ENCODE measurements around the gene MYADM. TPM values are rescaled to one million over a fixed set of nuclear protein-coding genes. Genes with fewer than 3 reads are reported as not detected.
A peak's percentile ranks its signal among the peaks of the same experiment; 100 is the strongest.
"Not testable (repeated sequence)": the region's sequence is repeated elsewhere in the genome, so short reads cannot be mapped to it uniquely, and the experiment has no call there.

The MYADM gene
- total and polyA plus RNA-seq, 4 donors: 18.2 to 80.3 (median 36.6) TPM

DNA sequence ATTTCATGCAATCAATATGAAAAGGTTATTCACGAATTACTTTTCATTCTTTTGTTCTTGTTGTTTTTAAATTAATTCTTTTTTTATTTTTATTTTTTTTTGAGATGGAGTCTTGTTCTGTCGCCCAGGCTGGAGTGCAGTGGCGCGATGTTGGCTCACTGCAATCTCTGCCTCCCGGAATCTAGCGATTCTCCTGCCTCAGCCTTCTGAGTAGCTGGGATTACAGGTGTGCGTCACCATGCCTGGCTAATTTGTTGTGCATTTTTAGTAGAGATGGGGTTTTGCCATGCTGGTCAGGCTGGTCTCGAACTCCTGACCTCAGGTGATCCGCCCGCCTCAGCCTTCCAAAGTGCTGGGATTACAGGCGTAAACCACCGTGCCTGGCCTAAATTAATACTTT is 27.4 kb upstream of the MYADM start:
- H3K27ac ChIP-seq (ENCODE audit: low read depth, low read length); H3K27me3 ChIP-seq (ENCODE audit: control insufficient read depth, insufficient read depth, low read length); H3K4me3 ChIP-seq (ENCODE audit: low read depth, low read length); DNase-seq (ENCODE audit: low read depth in 4 of 6, low spot score in 6 of 6); H3K4me1 ChIP-seq (ENCODE audit: control insufficient read depth, insufficient read depth, low read length); H3K9me3 ChIP-seq (ENCODE audit: control insufficient read depth, insufficient read depth, low read length); H3K36me3 ChIP-seq (ENCODE audit: control insufficient read depth, insufficient read depth, low read length): not testable (repeated sequence)
- WGBS (ENCODE audit: insufficient coverage): 100% methylated on average over 1 of the region's 12 CpGs

DNA sequence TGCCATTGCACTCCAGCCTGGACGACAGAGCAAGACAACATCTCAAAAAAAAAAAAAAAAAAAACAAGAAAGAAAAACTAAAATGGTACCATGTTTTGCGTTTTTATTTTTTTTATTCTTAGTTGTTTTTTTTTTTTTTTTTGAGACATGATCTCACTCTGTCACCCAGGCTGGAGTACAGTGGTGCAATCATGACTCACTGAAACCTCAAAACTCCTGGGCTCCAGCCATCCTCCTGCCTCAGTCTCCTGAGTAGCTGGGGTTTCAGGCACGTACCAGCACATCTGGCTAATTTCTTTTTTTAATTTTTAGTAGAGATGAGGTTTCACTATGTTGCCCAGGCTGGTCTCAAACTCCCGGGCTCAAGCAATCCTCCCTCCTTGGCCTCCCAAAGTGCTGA is 26.8 kb upstream of the MYADM start:
- not testable (repeated sequence) for DNase-seq (ENCODE audit: low read depth in 4 of 6, low spot score in 6 of 6); H3K9me3 ChIP-seq (ENCODE audit: control insufficient read depth, insufficient read depth, low read length); H3K4me1 ChIP-seq (ENCODE audit: control insufficient read depth, insufficient read depth, low read length); H3K27me3 ChIP-seq (ENCODE audit: control insufficient read depth, insufficient read depth, low read length); H3K36me3 ChIP-seq (ENCODE audit: control insufficient read depth, insufficient read depth, low read length); H3K4me3 ChIP-seq (ENCODE audit: low read depth, low read length); H3K27ac ChIP-seq (ENCODE audit: low read depth, low read length)
- 100% methylated on average over 1 of the region's 4 CpGs for WGBS (ENCODE audit: insufficient coverage)

DNA sequence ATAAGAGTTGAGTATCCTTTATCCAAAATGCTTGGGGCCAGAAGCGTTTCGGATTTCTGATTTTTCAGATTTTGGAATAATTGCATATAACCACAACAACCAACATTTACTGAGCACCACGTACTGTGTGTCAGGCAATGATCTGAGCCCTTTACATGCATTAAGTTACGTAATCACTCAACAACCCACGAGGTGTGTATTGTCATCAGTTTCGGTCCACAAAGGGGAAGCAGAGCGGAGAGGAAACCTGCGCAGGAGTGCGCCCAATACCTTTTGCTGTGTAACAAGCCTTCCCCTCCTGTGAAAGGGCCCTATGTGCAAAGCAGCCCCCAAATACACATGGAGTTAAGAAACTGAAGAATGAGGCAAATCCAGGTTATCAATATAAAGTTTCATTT is 22.8 kb upstream of the MYADM start:
- no peaks in the 10 kb centered on the region for H3K9me3 ChIP-seq (ENCODE audit: control insufficient read depth, insufficient read depth, low read length)
- H3K27me3 ChIP-seq (ENCODE audit: control insufficient read depth, insufficient read depth, low read length): no peaks in the 10 kb centered on the region
- no peak for DNase-seq (ENCODE audit: low read depth in 4 of 6, low spot score in 6 of 6)
- H3K27ac ChIP-seq (ENCODE audit: low read depth, low read length): no peak overlapping the region
- H3K4me3 ChIP-seq (ENCODE audit: low read depth, low read length): no peak overlapping the region
- H3K4me1 ChIP-seq (ENCODE audit: control insufficient read depth, insufficient read depth, low read length): no peaks in the 10 kb centered on the region
- WGBS (ENCODE audit: insufficient coverage): 91% methylated on average over 7 of the region's 9 CpGs
- no peaks in the 10 kb centered on the region for H3K36me3 ChIP-seq (ENCODE audit: control insufficient read depth, insufficient read depth, low read length)

DNA sequence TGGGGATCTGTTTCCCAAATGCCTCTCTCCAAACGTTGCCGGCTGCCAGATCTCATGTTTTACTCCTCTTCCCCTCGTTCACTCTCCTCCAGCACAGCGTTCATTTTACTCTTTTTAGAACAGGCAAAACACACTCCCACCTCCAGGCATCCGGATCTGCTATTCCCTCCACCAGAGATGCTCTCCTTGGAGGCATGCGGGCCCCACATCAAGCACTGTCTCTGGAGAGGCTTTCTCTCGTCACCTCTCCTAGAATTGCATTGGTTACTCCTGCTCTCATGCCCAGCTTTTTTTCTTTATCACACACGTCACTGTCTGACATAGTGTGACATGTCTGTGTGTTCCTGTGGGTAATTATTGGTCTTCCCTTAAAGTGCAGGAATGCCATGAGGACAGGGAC is 20.1 kb upstream of the MYADM start:
- no peak overlapping the region for H3K27ac ChIP-seq (ENCODE audit: low read depth, low read length)

DNA sequence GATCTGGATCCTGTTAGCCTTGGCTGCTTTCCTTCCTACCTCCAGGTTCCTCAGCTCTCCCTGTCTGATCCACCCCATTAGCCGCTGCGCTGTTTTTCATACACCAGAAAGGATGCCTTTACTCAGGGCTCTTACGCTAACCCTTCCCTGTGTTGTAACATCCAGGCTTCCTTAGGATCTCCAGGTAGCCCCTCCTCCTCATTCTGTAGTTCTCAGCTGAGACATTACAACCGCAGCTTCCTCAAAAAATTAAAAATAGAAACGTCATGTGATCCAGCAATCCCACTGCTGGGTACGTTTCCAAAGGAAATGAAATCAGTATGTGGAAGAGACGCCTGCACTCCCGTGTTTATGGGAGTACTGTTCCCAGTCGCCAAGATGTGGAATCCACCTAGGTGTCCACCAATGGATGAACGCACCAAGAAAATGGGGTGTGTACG is 18.4 kb upstream of the MYADM start:
- peak in 1 of 6 donors; percentile 42 for DNase-seq (ENCODE audit: low read depth in 4 of 6, low spot score in 6 of 6)
- peaks cover 16% of the 10 kb centered on the region for H3K4me1 ChIP-seq (ENCODE audit: control insufficient read depth, insufficient read depth, low read length)
- H3K36me3 ChIP-seq (ENCODE audit: control insufficient read depth, insufficient read depth, low read length): no peaks in the 10 kb centered on the region
- H3K27ac ChIP-seq (ENCODE audit: low read depth, low read length): no peak overlapping the region
- 85% methylated on average over 10 of the region's 11 CpGs for WGBS (ENCODE audit: insufficient coverage)
- H3K9me3 ChIP-seq (ENCODE audit: control insufficient read depth, insufficient read depth, low read length): no peaks in the 10 kb centered on the region
- H3K27me3 ChIP-seq (ENCODE audit: control insufficient read depth, insufficient read depth, low read length): no peaks in the 10 kb centered on the region
- H3K4me3 ChIP-seq (ENCODE audit: low read depth, low read length): no peak overlapping the region

More for the DNA sequence above, 20.1 kb upstream of the MYADM start:
- H3K27me3 ChIP-seq (ENCODE audit: control insufficient read depth, insufficient read depth, low read length): no peaks in the 10 kb centered on the region
- H3K4me3 ChIP-seq (ENCODE audit: low read depth, low read length): no peak overlapping the region
- H3K4me1 ChIP-seq (ENCODE audit: control insufficient read depth, insufficient read depth, low read length): peaks cover 13% of the 10 kb centered on the region
- no peaks in the 10 kb centered on the region for H3K36me3 ChIP-seq (ENCODE audit: control insufficient read depth, insufficient read depth, low read length)
- WGBS (ENCODE audit: insufficient coverage): 65% methylated on average over 6 of the region's 8 CpGs
- no peak for DNase-seq (ENCODE audit: low read depth in 4 of 6, low spot score in 6 of 6)
- no peaks in the 10 kb centered on the region for H3K9me3 ChIP-seq (ENCODE audit: control insufficient read depth, insufficient read depth, low read length)

DNA sequence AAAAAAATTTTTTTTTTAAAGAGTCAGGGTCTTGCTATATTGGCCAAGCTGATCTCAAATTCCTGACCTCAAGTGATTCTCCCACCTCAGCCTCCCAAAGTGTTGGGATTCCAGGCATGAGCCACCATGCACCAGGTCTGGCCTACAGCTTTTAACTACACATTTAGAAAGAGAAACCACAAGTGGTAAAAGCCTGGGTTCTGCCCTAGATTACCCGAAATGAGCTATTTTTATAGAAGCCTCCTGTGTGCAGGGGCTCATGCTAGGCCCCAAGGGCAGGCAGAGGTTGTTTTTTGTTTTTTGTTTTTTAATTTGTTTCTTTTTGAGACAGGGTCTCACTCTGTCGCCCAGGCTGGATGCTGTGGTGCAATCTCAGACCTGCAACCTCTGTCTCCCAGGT is 14.0 kb upstream of the MYADM start:
- peaks cover 16% of the 10 kb centered on the region for H3K4me1 ChIP-seq (ENCODE audit: control insufficient read depth, insufficient read depth, low read length)
- 88% methylated on average over 2 of the region's 2 CpGs for WGBS (ENCODE audit: insufficient coverage)
- no peaks in the 10 kb centered on the region for H3K36me3 ChIP-seq (ENCODE audit: control insufficient read depth, insufficient read depth, low read length)
- no peak for DNase-seq (ENCODE audit: low read depth in 4 of 6, low spot score in 6 of 6)
- no peaks in the 10 kb centered on the region for H3K27me3 ChIP-seq (ENCODE audit: control insufficient read depth, insufficient read depth, low read length)
- no peak overlapping the region for H3K4me3 ChIP-seq (ENCODE audit: low read depth, low read length)
- no peaks in the 10 kb centered on the region for H3K9me3 ChIP-seq (ENCODE audit: control insufficient read depth, insufficient read depth, low read length)
- H3K27ac ChIP-seq (ENCODE audit: low read depth, low read length): no peak overlapping the region

DNA sequence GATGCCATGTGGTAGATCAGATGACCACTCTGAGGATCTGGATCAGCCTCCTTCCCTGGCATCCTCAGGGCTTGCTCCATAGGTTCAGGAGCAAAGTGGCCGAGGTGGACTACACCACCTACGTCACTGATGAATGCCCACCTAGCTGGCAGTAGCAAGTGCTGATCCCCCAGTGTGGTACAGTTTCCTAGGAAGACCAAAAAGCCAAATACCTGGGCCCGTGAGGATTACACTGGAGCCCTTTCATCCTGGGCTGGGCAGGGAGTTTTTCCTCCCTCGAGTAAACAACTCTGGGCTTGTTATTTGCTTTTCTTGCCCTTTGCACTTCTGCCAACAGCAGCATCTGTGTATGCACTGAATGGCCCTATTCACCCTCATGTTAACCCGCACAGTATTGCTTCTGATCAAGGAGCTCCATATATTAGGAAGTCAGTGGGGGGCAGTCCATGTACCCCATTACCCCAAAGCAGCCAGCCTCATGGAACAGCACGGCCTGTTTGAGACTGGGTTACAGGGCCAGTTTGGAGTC is 3.3 kb upstream of the MYADM start:
- peak in 1 of 6 donors; percentile 55 for DNase-seq (ENCODE audit: low read depth in 4 of 6, low spot score in 6 of 6)
- WGBS (ENCODE audit: insufficient coverage): 53% methylated on average over 4 of the region's 6 CpGs
- H3K36me3 ChIP-seq (ENCODE audit: control insufficient read depth, insufficient read depth, low read length): no peaks in the 10 kb centered on the region

DNA sequence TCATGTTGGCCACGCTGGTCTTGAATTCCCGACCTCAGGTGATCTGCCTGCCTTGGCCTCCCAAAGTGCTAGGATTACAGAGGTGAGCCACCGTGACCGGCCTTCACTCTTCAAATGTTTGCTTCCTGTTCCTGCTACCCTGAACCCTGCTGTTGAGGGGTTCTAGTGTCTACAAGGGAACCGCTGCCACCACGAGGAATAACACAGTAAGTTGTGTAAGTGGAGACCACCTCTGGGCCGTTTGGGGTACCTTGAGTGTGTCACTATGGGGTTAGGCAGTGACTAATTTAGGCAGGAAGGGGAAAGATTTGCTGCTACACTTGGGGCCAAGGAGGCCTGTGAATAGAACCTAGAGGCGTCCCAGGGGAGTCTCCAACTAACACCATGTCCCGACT is 2.2 kb upstream of the MYADM start:
- Histone ChIP-seq H3K27me3 (ENCODE audit: control insufficient read depth, insufficient read depth, low read length) (no peaks in the 10 kb centered on the region), H3K4me1 (ENCODE audit: control insufficient read depth, insufficient read depth, low read length) (peaks cover 60% of the 10 kb centered on the region), H3K36me3 (ENCODE audit: control insufficient read depth, insufficient read depth, low read length) (peaks cover 2% of the 10 kb centered on the region), H3K27ac (ENCODE audit: low read depth, low read length) (peak overlapping the region; percentile 89), H3K4me3 (ENCODE audit: low read depth, low read length) (peak overlapping the region; percentile 46), H3K9me3 (ENCODE audit: control insufficient read depth, insufficient read depth, low read length) (no peaks in the 10 kb centered on the region)
- WGBS (ENCODE audit: insufficient coverage): 50% methylated on average over 9 of the region's 9 CpGs
- no peak for DNase-seq (ENCODE audit: low read depth in 4 of 6, low spot score in 6 of 6)

More for the DNA sequence above, 3.3 kb upstream of the MYADM start:
- Histone ChIP-seq H3K4me1 (ENCODE audit: control insufficient read depth, insufficient read depth, low read length) (peaks cover 55% of the 10 kb centered on the region), H3K9me3 (ENCODE audit: control insufficient read depth, insufficient read depth, low read length) (no peaks in the 10 kb centered on the region), H3K4me3 (ENCODE audit: low read depth, low read length) (no peak overlapping the region), H3K27me3 (ENCODE audit: control insufficient read depth, insufficient read depth, low read length) (no peaks in the 10 kb centered on the region), H3K27ac (ENCODE audit: low read depth, low read length) (no peak overlapping the region)

DNA sequence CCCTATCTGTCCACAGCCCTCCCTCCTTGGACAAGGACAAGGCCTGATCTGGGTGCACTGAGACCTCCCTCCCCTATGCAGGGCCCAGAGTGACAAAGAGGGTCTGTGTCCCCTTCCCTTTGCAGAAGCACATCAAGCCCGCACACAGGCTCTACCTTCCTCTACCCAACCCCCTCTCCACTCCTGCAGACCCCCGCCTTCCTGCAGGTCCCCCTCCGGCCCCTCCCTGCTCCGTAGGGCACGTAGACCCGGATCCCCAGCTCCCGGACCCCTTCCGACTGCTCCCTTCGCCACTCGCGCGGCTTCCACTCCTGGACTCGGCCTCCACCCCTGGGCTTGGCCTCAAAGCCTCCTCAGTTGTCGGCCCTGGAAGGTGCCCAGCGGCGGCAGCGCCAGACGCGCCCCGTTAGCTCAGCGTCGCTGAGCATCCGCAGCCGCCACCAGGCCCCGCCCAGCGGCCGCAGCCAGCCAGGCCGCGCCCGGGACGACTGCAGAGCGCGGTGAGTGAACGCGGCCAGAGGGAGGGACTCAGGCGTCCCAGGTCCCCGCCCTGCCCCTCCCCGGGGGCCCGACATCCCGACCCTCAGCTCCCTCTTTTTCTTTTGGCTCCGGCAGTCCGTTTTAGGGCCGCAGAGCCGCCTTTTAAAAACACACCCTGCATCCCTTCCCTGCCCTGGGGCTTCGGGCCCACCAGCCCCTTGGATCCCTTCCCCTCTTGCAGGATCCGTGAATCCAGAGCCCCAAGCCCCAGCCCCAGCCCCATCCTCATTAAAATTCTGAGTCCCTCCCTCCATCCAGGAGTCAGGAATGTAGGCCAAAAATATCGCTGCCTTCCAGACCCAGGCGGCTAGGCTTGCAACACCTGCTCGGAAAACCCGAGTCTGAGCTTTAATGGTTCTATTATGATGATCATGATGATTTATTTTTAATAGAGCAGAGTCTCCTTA is 1.5 kb upstream of the MYADM start:
- Histone ChIP-seq H3K27me3 (ENCODE audit: control insufficient read depth, insufficient read depth, low read length) (no peaks in the 10 kb centered on the region), H3K4me3 (ENCODE audit: low read depth, low read length) (peak overlapping the region; percentile 46), H3K9me3 (ENCODE audit: control insufficient read depth, insufficient read depth, low read length) (no peaks in the 10 kb centered on the region), H3K36me3 (ENCODE audit: control insufficient read depth, insufficient read depth, low read length) (peaks cover 5% of the 10 kb centered on the region), H3K27ac (ENCODE audit: low read depth, low read length) (peak overlapping the region; percentile 89), H3K4me1 (ENCODE audit: control insufficient read depth, insufficient read depth, low read length) (peaks cover 60% of the 10 kb centered on the region)
- under 1% methylated on average over 49 of the region's 50 CpGs for WGBS (ENCODE audit: insufficient coverage)
- peak in 2 of 6 donors; percentile 90 to 92 for DNase-seq (ENCODE audit: low read depth in 4 of 6, low spot score in 6 of 6)

DNA sequence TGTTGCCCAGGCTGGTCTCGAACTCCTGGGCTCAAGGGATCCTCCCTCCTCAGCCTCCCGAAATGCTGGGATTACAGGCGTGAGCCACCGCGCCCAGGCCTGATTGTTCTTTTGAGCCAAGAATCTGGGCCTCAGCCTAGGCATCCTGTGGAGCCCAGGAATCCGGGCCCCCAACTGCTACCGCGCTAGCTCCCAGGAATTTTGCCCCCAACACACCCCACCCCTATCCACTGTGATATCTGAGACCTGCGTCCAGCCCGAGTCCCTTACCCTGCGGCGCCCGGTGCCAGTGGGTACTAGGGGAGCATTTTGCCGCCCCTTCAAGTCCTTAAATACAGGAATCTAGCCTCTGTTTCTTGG is 838 bp upstream of the MYADM start:
- H3K27me3 ChIP-seq (ENCODE audit: control insufficient read depth, insufficient read depth, low read length): no peaks in the 10 kb centered on the region
- no peak for DNase-seq (ENCODE audit: low read depth in 4 of 6, low spot score in 6 of 6)
- peak overlapping the region; percentile 46 for H3K4me3 ChIP-seq (ENCODE audit: low read depth, low read length)
- H3K9me3 ChIP-seq (ENCODE audit: control insufficient read depth, insufficient read depth, low read length): no peaks in the 10 kb centered on the region
- peak overlapping the region; percentile 89 for H3K27ac ChIP-seq (ENCODE audit: low read depth, low read length)
- WGBS (ENCODE audit: insufficient coverage): 6% methylated on average over 14 of the region's 14 CpGs
- peaks cover 8% of the 10 kb centered on the region for H3K36me3 ChIP-seq (ENCODE audit: control insufficient read depth, insufficient read depth, low read length)
- H3K4me1 ChIP-seq (ENCODE audit: control insufficient read depth, insufficient read depth, low read length): peaks cover 60% of the 10 kb centered on the region
